Measurements from ENCODE around the gene SPRTN. TPM values are rescaled to one million over a fixed set of nuclear protein-coding genes. Genes with fewer than 3 reads are reported as not detected.

The SPRTN gene
- total and polyA plus RNA-seq, 5 donors from 2014 or later: 18.5 to 31.3 (median 26.4) TPM

DNA sequence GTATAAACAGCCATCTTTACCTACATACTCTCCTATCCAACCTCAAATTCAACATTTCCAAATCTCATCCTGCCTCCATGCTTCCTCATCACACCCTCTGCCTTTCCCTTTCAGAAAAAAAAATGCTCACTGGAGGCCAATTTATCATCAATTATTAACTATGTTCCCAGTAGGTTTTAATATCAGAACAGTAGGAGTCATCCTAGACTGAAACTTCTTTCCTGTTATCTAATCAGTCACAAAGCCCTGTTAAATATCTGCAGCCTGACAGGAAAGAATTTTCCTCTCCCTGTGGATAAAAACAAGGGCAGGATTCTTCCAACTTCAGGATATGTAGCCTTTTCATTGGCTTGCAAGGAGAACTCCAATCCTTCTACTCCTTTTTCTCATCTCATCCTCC lies 55.6 kb downstream of the SPRTN start:
- Mint-ChIP-seq H3K36me3 (peaks cover 12% of the 10 kb centered on the region), H3K4me3 (peak overlapping the region in 1 of 4 donors; percentile 12), H3K27me3 (no peaks in the 10 kb centered on the region), H3K27ac (peak overlapping the region in 1 of 3 donors; percentile 1), H3K4me1 (peaks cover 38 to 84% (median 59%) of the 10 kb centered on the region in 4 donors), H3K9me3 (no peaks in the 10 kb centered on the region)
- Histone ChIP-seq H3K36me3 (ENCODE audit: control insufficient read depth, insufficient read depth, low read length) (no peaks in the 10 kb centered on the region), H3K27me3 (ENCODE audit: control insufficient read depth, insufficient read depth, low read length) (no peaks in the 10 kb centered on the region), H3K4me1 (ENCODE audit: control insufficient read depth, insufficient read depth, low read length, poor library complexity, severe bottlenecking) (no peaks in the 10 kb centered on the region), H3K4me3 (ENCODE audit: low read depth, low read length) (no peak overlapping the region), H3K9me3 (ENCODE audit: control insufficient read depth in 2 of 2, low read length in 2 of 2) (no peaks in the 10 kb centered on the region), H3K27ac (ENCODE audit: insufficient read depth, low read length, poor library complexity, severe bottlenecking) (no peak overlapping the region)
- DNase-seq: no peak
- ATAC-seq (ENCODE audit: low read depth in 2 of 2): no peak

DNA sequence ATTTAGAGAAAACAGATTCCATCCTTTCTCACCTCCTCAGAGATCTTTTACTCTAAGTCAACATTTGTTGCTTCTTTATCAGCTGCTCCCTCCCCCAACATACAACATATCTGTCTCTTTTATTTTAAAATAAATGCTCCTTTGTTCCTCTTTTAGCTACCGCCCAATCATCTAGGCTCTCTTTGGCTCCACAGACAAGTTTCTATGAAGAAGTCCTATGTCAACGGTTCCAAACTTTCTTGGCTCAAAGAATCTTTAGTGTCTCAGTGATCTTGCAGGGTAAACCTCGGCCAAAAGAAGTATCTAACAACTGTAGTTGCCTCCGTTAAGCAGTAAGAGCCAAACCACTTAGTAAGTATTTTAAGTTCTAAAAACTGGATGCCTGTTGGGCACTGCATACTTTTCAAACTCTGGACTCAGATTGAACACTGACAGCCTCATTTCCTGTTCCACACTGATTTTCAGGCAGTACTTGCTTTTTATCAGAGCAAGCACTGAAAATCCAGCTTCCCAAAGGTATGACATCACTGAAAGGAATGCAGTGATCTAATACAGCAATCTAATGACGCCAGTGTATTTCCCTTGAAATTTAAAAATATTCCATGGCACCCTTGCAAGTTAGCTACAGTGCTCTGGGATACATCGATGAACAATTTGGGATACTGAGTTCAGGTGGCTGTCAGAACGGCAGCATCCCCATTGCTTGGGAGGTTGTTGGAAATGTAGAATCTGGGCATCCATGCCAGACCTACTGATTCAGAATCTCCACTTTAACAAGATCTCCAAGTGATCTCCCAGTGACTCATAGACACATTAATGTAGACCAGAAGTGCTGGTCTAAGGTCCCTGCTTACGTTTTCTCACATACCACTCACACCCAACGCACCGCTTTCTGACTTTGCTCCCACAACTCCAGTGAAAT lies 57.2 kb downstream of the SPRTN start:
- no peak overlapping the region for H3K4me3 ChIP-seq (ENCODE audit: low read depth, low read length)
- Mint-ChIP-seq H3K9me3 (no peaks in the 10 kb centered on the region), H3K4me3 (no peak overlapping the region), H3K4me1 (peaks cover 42 to 80% (median 58%) of the 10 kb centered on the region in 4 donors), H3K27me3 (no peaks in the 10 kb centered on the region), H3K27ac (peak overlapping the region in 2 of 3 donors; percentile 28 to 60), H3K36me3 (peaks cover 9% of the 10 kb centered on the region)
- no peaks in the 10 kb centered on the region for H3K27me3 ChIP-seq (ENCODE audit: control insufficient read depth, insufficient read depth, low read length)
- H3K9me3 ChIP-seq (ENCODE audit: control insufficient read depth in 2 of 2, low read length in 2 of 2): no peaks in the 10 kb centered on the region
- no peaks in the 10 kb centered on the region for H3K36me3 ChIP-seq (ENCODE audit: control insufficient read depth, insufficient read depth, low read length)
- no peak for DNase-seq
- no peaks in the 10 kb centered on the region for H3K4me1 ChIP-seq (ENCODE audit: control insufficient read depth, insufficient read depth, low read length, poor library complexity, severe bottlenecking)
- no peak overlapping the region for H3K27ac ChIP-seq (ENCODE audit: insufficient read depth, low read length, poor library complexity, severe bottlenecking)
- ATAC-seq (ENCODE audit: low read depth in 2 of 2): no peak

DNA sequence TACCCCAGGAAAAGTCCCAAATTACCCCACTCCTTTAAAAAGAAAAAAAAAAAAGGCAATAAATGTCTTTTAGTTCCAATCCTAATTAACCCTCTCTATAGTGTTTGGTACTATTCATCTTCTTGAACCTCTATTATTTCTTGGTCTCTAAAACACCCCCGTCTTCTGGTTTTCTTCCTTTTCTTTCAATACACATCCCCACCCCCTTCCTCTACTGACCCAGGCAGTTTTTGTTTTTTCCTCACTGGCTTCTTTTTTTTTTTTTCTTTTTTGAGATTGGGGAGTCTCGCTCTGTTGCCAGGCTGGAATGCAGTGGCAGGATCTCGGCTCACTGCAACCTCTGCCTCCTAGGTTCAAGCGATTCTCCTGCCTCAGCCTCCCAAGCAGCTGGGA lies 57.9 kb downstream of the SPRTN start:
- H3K9me3 Mint-ChIP-seq: no peaks in the 10 kb centered on the region
- Histone ChIP-seq H3K9me3 (ENCODE audit: control insufficient read depth in 2 of 2, low read length in 2 of 2) (no peaks in the 10 kb centered on the region), H3K36me3 (ENCODE audit: control insufficient read depth, insufficient read depth, low read length) (no peaks in the 10 kb centered on the region), H3K4me3 (ENCODE audit: low read depth, low read length) (no peak overlapping the region), H3K27ac (ENCODE audit: insufficient read depth, low read length, poor library complexity, severe bottlenecking) (no peak overlapping the region), H3K27me3 (ENCODE audit: control insufficient read depth, insufficient read depth, low read length) (no peaks in the 10 kb centered on the region), H3K4me1 (ENCODE audit: control insufficient read depth, insufficient read depth, low read length, poor library complexity, severe bottlenecking) (no peaks in the 10 kb centered on the region)
- DNase-seq: no peak
- peak overlapping the region; percentile 28 to 60 (median 31) for H3K27ac Mint-ChIP-seq
- ATAC-seq (ENCODE audit: low read depth in 2 of 2): no peak
- H3K27me3 Mint-ChIP-seq: no peaks in the 10 kb centered on the region
- no peak overlapping the region for H3K4me3 Mint-ChIP-seq
- peaks cover 9% of the 10 kb centered on the region for H3K36me3 Mint-ChIP-seq
- H3K4me1 Mint-ChIP-seq: peaks cover 40 to 79% (median 56%) of the 10 kb centered on the region in 4 donors

DNA sequence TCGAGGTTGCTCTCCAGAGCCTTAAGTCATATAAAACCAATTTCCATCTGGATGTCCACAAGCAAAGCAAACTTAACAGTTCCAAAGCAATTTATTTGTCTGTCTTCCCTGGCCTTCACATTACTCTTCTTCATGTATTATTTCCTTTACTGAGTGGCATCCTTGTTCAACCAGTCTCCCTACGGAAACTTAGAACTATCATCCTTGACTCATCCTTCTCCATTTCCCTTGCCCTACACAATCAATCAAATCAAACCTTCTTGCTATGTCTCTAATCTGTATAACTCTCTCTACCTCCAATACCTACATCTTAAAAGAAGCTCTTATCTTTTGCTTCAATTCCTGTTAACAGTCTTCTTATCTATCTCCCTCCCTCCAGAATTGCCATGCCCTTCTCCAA lies 58.5 kb downstream of the SPRTN start:
- H3K4me1 ChIP-seq (ENCODE audit: control insufficient read depth, insufficient read depth, low read length, poor library complexity, severe bottlenecking): no peaks in the 10 kb centered on the region
- no peak overlapping the region for H3K4me3 ChIP-seq (ENCODE audit: low read depth, low read length)
- H3K9me3 ChIP-seq (ENCODE audit: control insufficient read depth in 2 of 2, low read length in 2 of 2): no peaks in the 10 kb centered on the region
- Mint-ChIP-seq H3K27me3 (no peaks in the 10 kb centered on the region), H3K27ac (peak overlapping the region in 1 of 3 donors; percentile 13), H3K4me3 (peak overlapping the region in 2 of 4 donors; percentile 0 to 52), H3K4me1 (peaks cover 36 to 79% (median 55%) of the 10 kb centered on the region in 4 donors), H3K36me3 (peaks cover 9% of the 10 kb centered on the region), H3K9me3 (no peaks in the 10 kb centered on the region)
- ATAC-seq (ENCODE audit: low read depth in 2 of 2) (no peak), DNase-seq (no peak)
- H3K27me3 ChIP-seq (ENCODE audit: control insufficient read depth, insufficient read depth, low read length): no peaks in the 10 kb centered on the region
- no peaks in the 10 kb centered on the region for H3K36me3 ChIP-seq (ENCODE audit: control insufficient read depth, insufficient read depth, low read length)
- H3K27ac ChIP-seq (ENCODE audit: insufficient read depth, low read length, poor library complexity, severe bottlenecking): no peak overlapping the region

DNA sequence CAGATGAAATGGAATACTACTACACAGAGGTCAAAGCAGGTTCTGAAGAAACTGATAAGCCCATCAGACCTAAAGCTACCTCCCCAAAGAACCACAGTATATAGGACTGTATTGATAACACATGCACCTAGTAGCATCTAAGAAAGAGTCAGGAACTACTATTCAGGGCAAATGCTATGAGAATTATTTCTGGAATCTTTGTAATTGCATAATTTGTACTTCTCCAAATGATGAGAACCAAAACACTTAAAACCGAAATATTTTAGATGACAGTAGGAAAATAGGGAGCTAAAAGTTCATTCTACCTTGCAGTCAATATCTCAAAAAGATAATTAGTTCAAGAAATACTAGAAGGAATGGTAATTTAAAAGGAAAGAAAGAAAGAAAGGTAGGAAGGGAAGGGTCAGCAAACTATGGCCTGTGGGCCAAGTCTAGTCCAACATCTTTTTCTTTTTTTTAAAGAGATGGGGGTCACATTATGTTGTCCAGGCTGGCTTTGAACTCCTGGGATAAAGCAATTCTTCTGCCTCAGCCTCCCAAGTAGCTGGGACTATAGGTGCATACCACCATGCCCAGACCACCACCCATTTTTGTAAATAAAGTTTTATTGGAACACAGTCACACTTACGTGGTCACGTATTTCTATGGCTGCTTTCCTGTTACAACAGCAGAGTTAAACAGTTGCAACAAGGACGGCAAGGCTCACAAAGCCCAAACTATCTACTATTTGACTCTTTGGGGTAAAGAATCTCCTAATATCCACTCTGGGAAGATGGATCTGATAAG lies 60.0 kb downstream of the SPRTN start:
- Mint-ChIP-seq H3K27me3 (no peaks in the 10 kb centered on the region), H3K36me3 (peaks cover 9% of the 10 kb centered on the region), H3K9me3 (no peaks in the 10 kb centered on the region), H3K27ac (peak overlapping the region; percentile 8 to 68 (median 43)), H3K4me1 (peaks cover 36 to 80% (median 55%) of the 10 kb centered on the region in 4 donors), H3K4me3 (peak overlapping the region in 1 of 4 donors; percentile 2)
- Histone ChIP-seq H3K36me3 (ENCODE audit: control insufficient read depth, insufficient read depth, low read length) (no peaks in the 10 kb centered on the region), H3K4me1 (ENCODE audit: control insufficient read depth, insufficient read depth, low read length, poor library complexity, severe bottlenecking) (no peaks in the 10 kb centered on the region), H3K27ac (ENCODE audit: insufficient read depth, low read length, poor library complexity, severe bottlenecking) (no peak overlapping the region), H3K27me3 (ENCODE audit: control insufficient read depth, insufficient read depth, low read length) (no peaks in the 10 kb centered on the region), H3K4me3 (ENCODE audit: low read depth, low read length) (no peak overlapping the region), H3K9me3 (ENCODE audit: control insufficient read depth in 2 of 2, low read length in 2 of 2) (no peaks in the 10 kb centered on the region)
- DNase-seq (no peak), ATAC-seq (ENCODE audit: low read depth in 2 of 2) (no peak)

DNA sequence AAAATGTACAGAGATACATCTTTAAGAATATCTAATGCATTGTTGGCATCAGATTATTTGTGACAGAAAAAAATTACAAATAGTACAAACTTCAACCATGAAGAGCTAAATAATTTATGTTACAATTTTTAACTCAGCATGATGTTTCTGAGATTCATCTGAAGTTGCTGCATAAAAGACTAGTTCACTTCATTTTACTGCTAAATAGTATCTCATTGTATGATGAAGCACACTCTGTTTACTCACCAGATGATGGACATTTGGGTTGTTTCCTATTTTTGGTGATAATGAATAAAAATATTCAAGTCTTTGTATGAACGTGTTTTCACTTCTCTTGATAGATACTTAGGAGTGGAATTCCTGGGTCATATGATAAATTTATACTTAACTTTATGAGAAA lies 63.4 kb downstream of the SPRTN start:
- no peak overlapping the region for H3K4me3 ChIP-seq (ENCODE audit: low read depth, low read length)
- Mint-ChIP-seq H3K9me3 (peaks cover 0 to 1% (median 0%) of the 10 kb centered on the region in 7 donors), H3K4me3 (no peak overlapping the region), H3K36me3 (peaks cover 12% of the 10 kb centered on the region), H3K27me3 (no peaks in the 10 kb centered on the region), H3K27ac (no peak overlapping the region), H3K4me1 (peaks cover 28 to 54% (median 40%) of the 10 kb centered on the region in 4 donors)
- no peaks in the 10 kb centered on the region for H3K27me3 ChIP-seq (ENCODE audit: control insufficient read depth, insufficient read depth, low read length)
- DNase-seq (no peak), ATAC-seq (ENCODE audit: low read depth in 2 of 2) (no peak)
- H3K27ac ChIP-seq (ENCODE audit: insufficient read depth, low read length, poor library complexity, severe bottlenecking): no peak overlapping the region
- H3K36me3 ChIP-seq (ENCODE audit: control insufficient read depth, insufficient read depth, low read length): no peaks in the 10 kb centered on the region
- H3K4me1 ChIP-seq (ENCODE audit: control insufficient read depth, insufficient read depth, low read length, poor library complexity, severe bottlenecking): no peaks in the 10 kb centered on the region
- no peaks in the 10 kb centered on the region for H3K9me3 ChIP-seq (ENCODE audit: control insufficient read depth in 2 of 2, low read length in 2 of 2)

DNA sequence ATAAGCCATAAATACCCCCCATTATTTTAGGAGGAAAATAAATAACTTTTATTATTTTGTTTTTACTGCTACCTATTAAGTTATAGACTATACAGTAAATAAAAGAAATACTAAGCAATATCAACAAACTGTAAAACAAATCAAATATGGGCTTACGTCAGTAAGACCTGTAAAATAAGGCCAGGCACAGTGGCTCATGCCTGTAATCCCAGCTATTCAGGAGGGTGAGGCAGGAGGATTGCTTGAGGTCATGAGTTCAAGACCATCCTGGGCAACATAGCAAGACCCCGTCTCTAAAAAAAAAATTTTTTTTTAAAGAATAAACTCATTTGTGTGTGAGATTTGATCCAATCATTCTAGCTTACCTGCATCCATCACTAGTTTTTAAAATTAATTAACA lies 66.2 kb downstream of the SPRTN start:
- no peak overlapping the region for H3K4me3 Mint-ChIP-seq
- peaks cover 7% of the 10 kb centered on the region for H3K36me3 Mint-ChIP-seq
- Histone ChIP-seq H3K27me3 (ENCODE audit: control insufficient read depth, insufficient read depth, low read length) (no peaks in the 10 kb centered on the region), H3K4me3 (ENCODE audit: low read depth, low read length) (no peak overlapping the region), H3K9me3 (ENCODE audit: control insufficient read depth in 2 of 2, low read length in 2 of 2) (no peaks in the 10 kb centered on the region), H3K4me1 (ENCODE audit: control insufficient read depth, insufficient read depth, low read length, poor library complexity, severe bottlenecking) (peaks cover 7% of the 10 kb centered on the region), H3K36me3 (ENCODE audit: control insufficient read depth, insufficient read depth, low read length) (peaks cover 5% of the 10 kb centered on the region), H3K27ac (ENCODE audit: insufficient read depth, low read length, poor library complexity, severe bottlenecking) (no peak overlapping the region)
- H3K4me1 Mint-ChIP-seq: peaks cover 17 to 32% (median 22%) of the 10 kb centered on the region in 4 donors
- ATAC-seq (ENCODE audit: low read depth in 2 of 2) (no peak), DNase-seq (no peak)
- H3K27ac Mint-ChIP-seq: no peak overlapping the region
- peaks cover 0 to 1% (median 0%) of the 10 kb centered on the region in 7 donors for H3K9me3 Mint-ChIP-seq
- no peaks in the 10 kb centered on the region for H3K27me3 Mint-ChIP-seq
